Endodermal cell (in vitro differentiated cells): Measurements from ENCODE around the gene LMF1. TPM values are rescaled to one million over a fixed set of nuclear protein-coding genes. Genes with fewer than 3 reads are reported as not detected.

Experiments
- DNase-seq: peaks from one replicate; pipeline ENCODE4 v3.0.0-alpha.2; 2017
- H3K27ac ChIP-seq: 2 replicates; pipeline ENCODE4 v1.5.1; 2013; ENCODE audit warnings: mild to moderate bottlenecking, low read depth, low read length, moderate library complexity
- H3K27me3 ChIP-seq: 2 replicates; pipeline ENCODE4 v1.6.1; 2013; ENCODE audit warnings: mild to moderate bottlenecking, low read length, moderate library complexity; ENCODE audit not compliant: insufficient read depth, control insufficient read depth, poor library complexity, severe bottlenecking
- H3K36me3 ChIP-seq: 2 replicates; pipeline ENCODE4 v1.7.0; 2013; ENCODE audit warnings: mild to moderate bottlenecking, low read length, moderate library complexity; ENCODE audit not compliant: control insufficient read depth, insufficient read depth
- H3K4me1 ChIP-seq: one replicate; pipeline ENCODE4 v1.7.0; 2013; ENCODE audit warnings: low read length; ENCODE audit not compliant: control insufficient read depth, insufficient read depth
- H3K4me3 ChIP-seq: 2 replicates; pipeline ENCODE4 v1.5.1; 2013; ENCODE audit warnings: mild to moderate bottlenecking, low read length, moderate library complexity
- H3K9ac ChIP-seq: 2 replicates; pipeline ENCODE4 v1.6.1; 2013; ENCODE audit warnings: mild to moderate bottlenecking, low read length, moderate library complexity; ENCODE audit not compliant: poor library complexity, severe bottlenecking; ENCODE audit errors: extremely low read depth
- H3K9me3 ChIP-seq: 2 replicates; pipeline ENCODE4 v1.6.1; 2013; ENCODE audit warnings: mild to moderate bottlenecking, low read length, moderate library complexity; ENCODE audit not compliant: control insufficient read depth
- H3K27ac Mint-ChIP-seq: 2 replicates; pipeline ENCODE4 v1.8.0; 2020; ENCODE audit warnings: mixed read lengths
- H3K27me3 Mint-ChIP-seq: 2 replicates; pipeline ENCODE4 v1.8.0; 2021; ENCODE audit warnings: mild to moderate bottlenecking, mixed read lengths; ENCODE audit not compliant: insufficient read depth
- H3K36me3 Mint-ChIP-seq: 2 replicates; pipeline ENCODE4 v1.8.0; 2020; ENCODE audit warnings: low read depth, mixed read lengths
- H3K4me1 Mint-ChIP-seq: 2 replicates; pipeline ENCODE4 v1.8.0; 2020; ENCODE audit warnings: mixed read lengths
- H3K4me3 Mint-ChIP-seq: 2 replicates; pipeline ENCODE4 v1.8.0; 2020; ENCODE audit warnings: mild to moderate bottlenecking, moderate library complexity, mixed read lengths
- H3K9me3 Mint-ChIP-seq: 2 replicates; pipeline ENCODE4 v1.8.0; 2020; ENCODE audit warnings: mild to moderate bottlenecking, mixed read lengths
- CTCF ChIP-seq: fragments of 200-600 bp; sonication (generic); conservative IDR thresholded peaks from 2 replicates; pipeline ENCODE4 v1.5.0; 2021; ENCODE audit warnings: antibody characterized with exemption, mild to moderate bottlenecking
- WGBS, 2 experiments: methylation state at CpG; one replicate each; pipeline versions ENCODE4 v1.1.5 to v1.1.7; 2013; ENCODE audit warnings: missing lambda C conversion rate in 2 of 2, mixed read lengths in 1 of 2; ENCODE audit not compliant: insufficient coverage in 1 of 2, insufficient read length in 1 of 2; 5-methylcytosine and 5-hydroxymethylcytosine counted together
- long read RNA-seq, 4 experiments: library from polyadenylated mRNA in 2 of 4; library from RNA in 1 of 4; library from capped mRNA in 1 of 4; stranded (forward) in 3 of 4; unstranded in 1 of 4; transcript quantifications; one replicate each; pipeline ENCODE4 v2.0.0, GENCODE V29; 2020 to 2021; ENCODE audit warnings: inconsistent platforms in 1 of 4
- polyA plus RNA-seq, 2 experiments: library from polyadenylated mRNA; stranded (reverse); fragments of 50-300 nt; gene quantifications; one replicate each; pipeline ENCODE4 v1.2.3, GENCODE V29; 2013
- total RNA-seq, 2 donors: library from RNA; stranded (reverse); fragmentation: NEBNext Ultra II Directional in 1 of 2; extraction: Animal tissue kit (Norgen Biotek cat#: 25700) in 1 of 2; gene quantifications; 2 replicates in 1 of 2; 3 replicates in 1 of 2; pipeline ENCODE4 v1.2.1, GENCODE V29; 2021

LMF1 gene
- 10 to 100 TPM; 13.7 to 15.1 TPM for total RNA-seq
- polyA plus RNA-seq (2013, experiment 1 of 2): 12.7 TPM
- polyA plus RNA-seq (2013, experiment 2 of 2): 10.8 TPM
- long read RNA-seq, experiment 1, partial matches to known transcripts: 2 of 6 reads
- long read RNA-seq, experiment 1, other reads (novel, unspliced or antisense): 1 of 6 reads
- long read RNA-seq, experiment 2, partial matches to known transcripts: 1 of 4 reads
- long read RNA-seq, experiment 2, other reads (novel, unspliced or antisense): 3 of 4 reads
- long read RNA-seq, experiment 3, partial matches to known transcripts: 1 of 2 reads
- long read RNA-seq, experiment 3, other reads (novel, unspliced or antisense): 0 of 2 reads
- long read RNA-seq, experiment 4, partial matches to known transcripts: 0 of 2 reads
- long read RNA-seq, experiment 4, other reads (novel, unspliced or antisense): 2 of 2 reads

- H3K27ac ChIP-seq: no peak within 1 kb of the TSS
- peaks cover 8% of the 10 kb centered on the region for H3K9me3 Mint-ChIP-seq
- peak within 1 kb of the TSS; percentile 62 for H3K4me3 Mint-ChIP-seq
- peaks cover 6% of the 10 kb centered on the region for H3K36me3 Mint-ChIP-seq
- peaks cover 11% of the 10 kb centered on the region for H3K4me1 Mint-ChIP-seq
- H3K27me3 Mint-ChIP-seq: peaks cover 17% of the 10 kb centered on the region
- 7 to 20% methylated on average over 12 to 71 of the region's 71 CpGs for whole genome bisulfite sequencing, 2 experiments
- peak; percentile 99 for DNase-seq
- TF ChIP-seq CTCF: no peak
- H3K4me1 ChIP-seq: peaks cover 3% of the 10 kb centered on the region
- peaks cover 7% of the 10 kb centered on the region for H3K27me3 ChIP-seq
- H3K27ac Mint-ChIP-seq: no peak within 1 kb of the TSS
- no peaks in the 10 kb centered on the region for H3K9me3 ChIP-seq
- peak within 1 kb of the TSS; percentile 38 for H3K9ac ChIP-seq
- peak within 1 kb of the TSS; percentile 77 for H3K4me3 ChIP-seq
- H3K36me3 ChIP-seq: no peaks in the 10 kb centered on the region
These were observed at the start of gene LMF1 for GRCh38 chr16:970766-971581. TSS of gene LMF1 (minus strand) at chr16:970984. CDS start at chr16:970980, 4 bp downstream.

GRCh38 chr16:1020091-1020399, 49.3 kb upstream of the LMF1 start:
- Histone ChIP-seq H3K9ac (no peak overlapping the region), H3K4me3 (no peak overlapping the region), H3K36me3 (no peaks in the 10 kb centered on the region), H3K4me1 (no peaks in the 10 kb centered on the region), H3K27ac (no peak overlapping the region), H3K27me3 (peaks cover under 1% of the 10 kb centered on the region), H3K9me3 (no peaks in the 10 kb centered on the region)
- whole genome bisulfite sequencing, 2 experiments: 93 to 94% methylated on average over 6 to 11 of the region's 11 CpGs
- H3K9me3 Mint-ChIP-seq: no peaks in the 10 kb centered on the region
- TF ChIP-seq CTCF: no peak
- DNase-seq: no peak
- peaks cover 9% of the 10 kb centered on the region for H3K4me1 Mint-ChIP-seq
- H3K36me3 Mint-ChIP-seq: no peaks in the 10 kb centered on the region
- no peaks in the 10 kb centered on the region for H3K27me3 Mint-ChIP-seq
- peak overlapping the region; percentile 48 for H3K27ac Mint-ChIP-seq
- no peak overlapping the region for H3K4me3 Mint-ChIP-seq

- Mint-ChIP-seq H3K4me1 (peaks cover 9% of the 10 kb centered on the region), H3K36me3 (no peaks in the 10 kb centered on the region), H3K27ac (peak overlapping the region; percentile 79), H3K27me3 (no peaks in the 10 kb centered on the region), H3K4me3 (no peak overlapping the region), H3K9me3 (no peaks in the 10 kb centered on the region)
- no peak for TF ChIP-seq CTCF
- no peaks in the 10 kb centered on the region for H3K27me3 ChIP-seq
- H3K9ac ChIP-seq: no peak overlapping the region
- no peak for DNase-seq
- no peaks in the 10 kb centered on the region for H3K9me3 ChIP-seq
- no peak overlapping the region for H3K4me3 ChIP-seq
- H3K4me1 ChIP-seq: no peaks in the 10 kb centered on the region
- WGBS, 2 experiments: 87 to 88% methylated on average over 43 to 66 of the region's 66 CpGs
- H3K36me3 ChIP-seq: no peaks in the 10 kb centered on the region
- H3K27ac ChIP-seq: peak overlapping the region; percentile 42
These were observed 48.7 kb upstream of the LMF1 start for GRCh38 chr16:1019231-1020090.
